Psoas muscle (tissue), 8 donors: ENCODE measurements around the gene LRFN2. TPM values are rescaled to one million over a fixed set of nuclear protein-coding genes. Genes with fewer than 3 reads are reported as not detected.

Experiments used
- ATAC-seq, 4 donors: fragments of 200-7000 bp; cut with Tn5 transposase; one replicate each; pipeline ENCODE4 v1.9.1; 2020; ENCODE audit warnings: moderate library complexity in 3 of 4, mild to moderate bottlenecking in 2 of 4
- DNase-seq, 2 donors: peaks; one replicate each; pipeline ENCODE4 v3.0.0-alpha.2; 2020
- H3K27ac ChIP-seq: fragments of 200-600 bp; one replicate; pipeline ENCODE4 v1.8.0; 2022
- H3K27me3 ChIP-seq, 3 donors: fragments of 200-600 bp in 1 of 3; one replicate each; pipeline versions ENCODE4 v1.6.1 to v1.8.0; 2013 to 2022; ENCODE audit warnings: low read length in 2 of 3, mild to moderate bottlenecking in 2 of 3, moderate library complexity in 1 of 3; ENCODE audit not compliant: insufficient read depth in 3 of 3
- H3K36me3 ChIP-seq, 2 donors: fragments of 200-600 bp in 1 of 2; one replicate each; pipeline versions ENCODE4 v1.6.1 to v1.8.0; 2013 to 2022; ENCODE audit warnings: low read depth in 1 of 2, mild to moderate bottlenecking in 1 of 2, moderate library complexity in 1 of 2; ENCODE audit not compliant: insufficient read depth in 1 of 2
- H3K4me1 ChIP-seq: fragments of 200-600 bp; one replicate; pipeline ENCODE4 v1.8.0; 2022
- H3K4me3 ChIP-seq: fragments of 200-600 bp; one replicate; pipeline ENCODE4 v1.8.0; 2022; ENCODE audit warnings: mild to moderate bottlenecking
- H3K9me3 ChIP-seq: fragments of 200-600 bp; one replicate; pipeline ENCODE4 v1.8.0; 2022
- WGBS, 3 donors: extraction: QIAGEN DNeasy Blood & Tissue Kit; methylation state at CpG; one replicate each; pipeline versions ENCODE4 v1.1.6 to v1.1.7; 2013; 5-methylcytosine and 5-hydroxymethylcytosine counted together
- intact Hi-C, 2 donors: fragments of 100-400 bp; cut with DNase I; formaldehyde crosslinking; loops; one replicate each; pipeline versions ENCODE4 v1.11.0 to v1.14.2; 2022
- polyA plus RNA-seq, 3 donors: library from polyadenylated mRNA; stranded (reverse); fragments of 200-250 nt; gene quantifications; one replicate each; pipeline ENCODE4 v1.2.3, GENCODE V29; 2013
- total RNA-seq, 4 donors: library from RNA; stranded (reverse); fragmentation: NEBNext Ultra II Directional in 2 of 4; extraction: Animal tissue kit (Norgen Biotek cat#: 25700) in 2 of 4; gene quantifications; one replicate each; pipeline versions ENCODE4 v1.2.1 to v1.2.4, GENCODE V29; 2021 to 2023
- TF ChIP-seq, protein P1 (sequence below): fragments of 200-600 bp; IDR thresholded peaks from one replicate; pipeline ENCODE4 v1.8.0; 2022; ENCODE audit warnings: antibody characterized with exemption
- donor health status: healthy with polysubstance abuse.
- donor health status: DM: no; HTN: no; CAD: no; lungs with moderate emphysema.
- donor health status: Bipolar disorder and iron deficiency.
- donor health status: healthy.
- donor health status: DM: yes; HTN: yes; CAD: no.
- donor health status: DM: no; HTN: no; CAD: no.
- donor health status: DM: no; HTN: no; CAD: no.
- donor health status: DM: yes; HTN: yes; CAD: no.

Gene LRFN2
- total and polyA plus RNA-seq, 7 donors: 0.06 TPM; not detected in 6

DNA sequence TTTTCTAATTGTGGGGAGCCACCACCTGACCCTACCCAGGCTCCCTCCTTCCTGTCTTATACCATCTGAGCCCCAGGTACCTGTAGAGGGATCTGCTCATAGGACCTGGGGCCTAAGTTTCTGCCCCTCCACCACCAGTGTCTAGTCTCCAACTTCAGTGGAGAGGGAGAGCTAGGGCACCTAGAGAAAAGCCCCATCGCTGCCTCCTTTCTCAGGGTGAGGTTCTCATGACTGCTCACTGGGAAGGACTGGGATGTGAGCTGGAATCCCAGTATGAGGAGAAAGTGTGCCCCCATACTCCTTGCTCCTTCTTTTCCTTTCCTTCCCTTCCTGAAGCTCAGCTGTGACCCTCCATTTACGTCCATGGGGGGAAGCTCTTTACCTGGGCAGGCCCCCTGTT, 231.6 kb downstream of the LRFN2 start:
- H3K4me3 ChIP-seq: no peak overlapping the region
- 90 to 100% (median 97%) methylated on average over 2 of the region's 2 CpGs for WGBS, 3 donors
- DNase-seq: no peak
- H3K27ac ChIP-seq: no peak overlapping the region
- no peaks in the 10 kb centered on the region for H3K9me3 ChIP-seq
- intact Hi-C loops: no loop called here
- peaks cover 7% of the 10 kb centered on the region for H3K4me1 ChIP-seq
- TF ChIP-seq, protein P1, sequence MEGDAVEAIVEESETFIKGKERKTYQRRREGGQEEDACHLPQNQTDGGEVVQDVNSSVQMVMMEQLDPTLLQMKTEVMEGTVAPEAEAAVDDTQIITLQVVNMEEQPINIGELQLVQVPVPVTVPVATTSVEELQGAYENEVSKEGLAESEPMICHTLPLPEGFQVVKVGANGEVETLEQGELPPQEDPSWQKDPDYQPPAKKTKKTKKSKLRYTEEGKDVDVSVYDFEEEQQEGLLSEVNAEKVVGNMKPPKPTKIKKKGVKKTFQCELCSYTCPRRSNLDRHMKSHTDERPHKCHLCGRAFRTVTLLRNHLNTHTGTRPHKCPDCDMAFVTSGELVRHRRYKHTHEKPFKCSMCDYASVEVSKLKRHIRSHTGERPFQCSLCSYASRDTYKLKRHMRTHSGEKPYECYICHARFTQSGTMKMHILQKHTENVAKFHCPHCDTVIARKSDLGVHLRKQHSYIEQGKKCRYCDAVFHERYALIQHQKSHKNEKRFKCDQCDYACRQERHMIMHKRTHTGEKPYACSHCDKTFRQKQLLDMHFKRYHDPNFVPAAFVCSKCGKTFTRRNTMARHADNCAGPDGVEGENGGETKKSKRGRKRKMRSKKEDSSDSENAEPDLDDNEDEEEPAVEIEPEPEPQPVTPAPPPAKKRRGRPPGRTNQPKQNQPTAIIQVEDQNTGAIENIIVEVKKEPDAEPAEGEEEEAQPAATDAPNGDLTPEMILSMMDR: no peak
- no peaks in the 10 kb centered on the region for H3K36me3 ChIP-seq
- H3K27me3 ChIP-seq: no peaks in the 10 kb centered on the region
- no peak for ATAC-seq

DNA sequence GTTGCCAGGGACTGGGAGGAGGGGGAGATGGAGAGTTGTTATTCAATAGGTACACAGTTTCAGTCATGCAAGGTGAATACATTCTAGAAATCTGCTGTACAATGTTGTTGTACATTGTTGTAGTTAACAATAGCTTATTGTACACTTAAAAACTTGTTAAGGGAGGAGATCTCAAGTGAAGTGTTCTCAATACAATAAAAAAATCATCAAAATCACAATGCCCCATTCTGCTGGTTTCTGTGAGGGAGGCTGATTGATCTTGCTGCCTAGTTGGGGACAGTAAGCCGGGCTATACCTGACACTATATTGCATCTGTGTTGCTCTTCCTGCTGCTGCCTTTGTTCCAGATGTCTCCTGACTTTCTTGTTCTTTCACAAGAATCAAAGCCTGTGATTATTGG, 232.1 kb downstream of the LRFN2 start:
- Histone ChIP-seq H3K36me3 (no peaks in the 10 kb centered on the region), H3K9me3 (no peaks in the 10 kb centered on the region), H3K4me3 (no peak overlapping the region), H3K27ac (no peak overlapping the region), H3K27me3 (no peaks in the 10 kb centered on the region), H3K4me1 (peaks cover 7% of the 10 kb centered on the region)
- TF ChIP-seq, protein P1: no peak
- no peak for DNase-seq
- no peak for ATAC-seq
- intact Hi-C loops: no loop called here
- WGBS, 3 donors: 88 to 100% (median 91%) methylated on average over 1 of the region's 1 CpG

DNA sequence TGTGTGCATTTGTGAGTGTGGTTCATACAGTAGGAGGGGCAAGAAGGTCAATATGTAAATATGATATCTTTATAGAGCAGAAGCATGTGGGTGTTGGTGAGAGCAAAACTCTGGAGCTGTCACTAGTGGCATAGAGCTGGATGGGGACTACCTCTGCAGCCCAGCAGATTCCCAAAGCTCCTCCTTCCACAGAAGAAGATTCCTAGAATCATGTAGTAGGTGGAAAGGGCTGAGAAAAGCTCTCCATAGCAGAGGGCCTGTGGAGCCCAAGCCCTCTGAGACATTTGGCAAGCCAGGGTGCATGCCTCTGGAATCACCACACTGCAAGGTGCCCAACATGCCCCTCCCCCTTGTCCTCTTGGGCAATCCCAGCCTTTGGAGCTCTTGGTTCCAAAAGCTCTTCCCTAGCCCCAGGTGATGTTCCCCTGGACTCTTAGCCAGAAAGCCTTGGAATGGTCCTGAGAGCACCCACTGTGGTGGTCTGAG, 233.2 kb downstream of the LRFN2 start:
- no peak for DNase-seq
- no peaks in the 10 kb centered on the region for H3K9me3 ChIP-seq
- H3K27me3 ChIP-seq: no peaks in the 10 kb centered on the region
- no peaks in the 10 kb centered on the region for H3K36me3 ChIP-seq
- H3K4me3 ChIP-seq: no peak overlapping the region
- ATAC-seq: peak in 2 of 4 donors; percentile 35 to 40
- no peak overlapping the region for H3K27ac ChIP-seq
- peaks cover 7% of the 10 kb centered on the region for H3K4me1 ChIP-seq
- TF ChIP-seq, protein P1: no peak
- intact Hi-C loops: no loop called here

DNA sequence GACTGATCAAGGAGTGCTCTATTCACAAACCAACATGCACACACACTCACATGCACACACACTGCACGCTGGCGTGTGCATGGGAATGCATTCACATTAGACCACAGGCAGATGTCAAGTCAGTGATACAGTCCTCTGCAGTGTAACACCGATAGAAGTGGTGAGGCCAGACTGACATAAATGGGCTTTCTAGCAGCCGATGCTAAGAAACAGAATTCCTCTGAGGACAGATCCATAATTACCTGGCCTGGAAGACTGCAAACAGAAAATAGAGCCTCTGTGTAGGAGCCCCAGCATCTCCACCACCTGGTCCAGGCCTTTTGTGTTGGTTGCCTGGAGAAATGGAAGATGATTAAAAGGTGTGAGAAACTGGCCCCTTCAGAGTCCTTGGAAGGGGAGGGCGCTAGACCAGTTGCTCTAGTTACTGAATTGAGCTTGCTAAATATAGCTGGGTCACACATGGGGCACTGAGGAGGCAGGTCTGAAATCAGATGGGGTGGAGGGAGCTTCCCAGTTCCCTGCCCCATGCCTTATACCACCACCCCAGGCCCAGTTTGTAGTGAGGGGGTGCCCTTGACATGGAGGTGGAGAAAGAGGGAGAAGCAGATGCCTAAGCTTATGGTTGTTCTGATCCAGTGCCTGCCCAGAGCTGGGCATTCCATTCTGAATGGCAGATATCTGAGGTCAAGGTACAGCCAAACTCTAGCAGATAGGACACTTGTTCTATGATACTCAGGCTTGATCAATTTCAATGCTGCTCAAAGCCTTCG, 233.8 kb downstream of the LRFN2 start:
- no peaks in the 10 kb centered on the region for H3K36me3 ChIP-seq
- peak in 3 of 4 donors; percentile 43 to 59 (median 56) for ATAC-seq
- H3K9me3 ChIP-seq: no peaks in the 10 kb centered on the region
- TF ChIP-seq, protein P1: no peak
- no peak overlapping the region for H3K4me3 ChIP-seq
- intact Hi-C loops: no loop called here
- H3K4me1 ChIP-seq: peaks cover 7% of the 10 kb centered on the region
- no peak for DNase-seq
- H3K27ac ChIP-seq: no peak overlapping the region
- WGBS, 3 donors: 55 to 73% (median 61%) methylated on average over 6 of the region's 6 CpGs
- no peaks in the 10 kb centered on the region for H3K27me3 ChIP-seq
